Prostate gland (tissue), 2 donors: Measurements from ENCODE around the gene NIP7. TPM values are rescaled to one million over a fixed set of nuclear protein-coding genes. Genes with fewer than 3 reads are reported as not detected.
"Not testable (repeated sequence)": the region's sequence is repeated elsewhere in the genome, so short reads cannot be mapped to it uniquely, and the experiment has no call there.

Source experiments
- DNase-seq: peaks from one replicate; pipeline ENCODE4 v3.0.0-alpha.2; 2019; ENCODE audit warnings: low spot score
- H3K27ac ChIP-seq, 2 donors: fragments of 200-600 bp; sonication (generic); 2 replicates each; pipeline ENCODE4 v1.5.1; 2017 to 2019
- H3K27me3 ChIP-seq: fragments of 200-600 bp; sonication (generic); replicated peaks from 2 replicates; pipeline ENCODE4 v1.5.1; 2019; ENCODE audit not compliant: insufficient read depth
- H3K36me3 ChIP-seq, 2 donors: fragments of 200-600 bp; sonication (generic); 1 replicate in 1 of 2; 2 replicates in 1 of 2; pipeline versions ENCODE4 v1.5.1 to v1.8.1; 2017 to 2019
- H3K4me1 ChIP-seq: fragments of 200-600 bp; sonication (generic); replicated peaks from 2 replicates; pipeline ENCODE4 v1.5.1; 2019
- H3K4me3 ChIP-seq, 2 donors: fragments of 200-600 bp; sonication (generic); 2 replicates each; pipeline ENCODE4 v1.5.1; 2017 to 2019
- H3K9me3 ChIP-seq: fragments of 200-600 bp; sonication (generic); 2 replicates; pipeline ENCODE4 v1.5.1; 2017
- POLR2A ChIP-seq: fragments of 450-650 bp; IDR thresholded peaks from one replicate; pipeline ENCODE4 v1.6.1; 2016; ENCODE audit warnings: antibody characterized with exemption, mild to moderate bottlenecking
- POLR2AphosphoS5 ChIP-seq: sonication (generic); formaldehyde crosslinking; IDR thresholded peaks from one replicate; pipeline ENCODE4 v1.6.1; 2017; ENCODE audit warnings: antibody characterized with exemption
- WGBS: methylation state at CpG from one replicate; pipeline ENCODE4 v1.1.5; 2018; 5-methylcytosine and 5-hydroxymethylcytosine counted together
- intact Hi-C: fragments of 100-400 bp; cut with DNase I; formaldehyde crosslinking; loops from one replicate; pipeline ENCODE4 v1.14.2; 2022
- total RNA-seq, 2 donors: library from RNA; depleted of rRNA; stranded (reverse); fragments of >200 nt; gene quantifications; one replicate each; pipeline ENCODE4 v1.1.0, GENCODE V29; 2016
- TF ChIP-seq, protein P1 (sequence below), 4 experiments: fragments of 200-600 bp in 2 of 4; fragments of 450-650 bp in 2 of 4; sonication (generic) in 2 of 4; IDR thresholded peaks; 1 replicate in 3 of 4; 2 replicates in 1 of 4; pipeline ENCODE4 v1.5.1; 2016 to 2019; ENCODE audit warnings: antibody characterized with exemption in 4 of 4, mild to moderate bottlenecking in 2 of 4, moderate library complexity in 2 of 4

The NIP7 gene
- total RNA-seq, 2 donors from 2014 or later: 11.2 to 19.4 TPM

DNA sequence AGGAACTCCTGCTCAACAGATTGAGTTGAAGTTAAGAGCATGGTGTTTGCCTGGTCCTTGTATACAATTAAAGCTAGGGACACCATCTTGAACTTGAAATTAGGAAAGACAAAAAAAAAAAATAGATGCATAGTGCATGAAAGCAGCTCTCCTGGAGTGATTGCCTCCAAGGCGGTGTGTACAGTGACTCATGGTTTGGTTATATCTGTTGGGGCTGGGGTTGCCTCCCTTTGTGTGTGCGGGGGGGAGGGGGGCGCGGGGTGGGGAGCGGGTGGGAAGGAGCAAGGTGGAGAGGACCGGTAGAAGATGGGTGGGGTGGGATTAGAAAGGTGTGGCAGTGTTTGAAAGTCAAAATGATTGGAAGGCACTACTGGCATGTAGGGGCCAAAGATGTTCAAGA lies 8.7 kb downstream of the NIP7 start:
- 91% methylated on average over 6 of the region's 6 CpGs for WGBS
- H3K36me3 ChIP-seq: no peaks in the 10 kb centered on the region
- no peaks in the 10 kb centered on the region for H3K27me3 ChIP-seq
- TF ChIP-seq, protein P1, sequence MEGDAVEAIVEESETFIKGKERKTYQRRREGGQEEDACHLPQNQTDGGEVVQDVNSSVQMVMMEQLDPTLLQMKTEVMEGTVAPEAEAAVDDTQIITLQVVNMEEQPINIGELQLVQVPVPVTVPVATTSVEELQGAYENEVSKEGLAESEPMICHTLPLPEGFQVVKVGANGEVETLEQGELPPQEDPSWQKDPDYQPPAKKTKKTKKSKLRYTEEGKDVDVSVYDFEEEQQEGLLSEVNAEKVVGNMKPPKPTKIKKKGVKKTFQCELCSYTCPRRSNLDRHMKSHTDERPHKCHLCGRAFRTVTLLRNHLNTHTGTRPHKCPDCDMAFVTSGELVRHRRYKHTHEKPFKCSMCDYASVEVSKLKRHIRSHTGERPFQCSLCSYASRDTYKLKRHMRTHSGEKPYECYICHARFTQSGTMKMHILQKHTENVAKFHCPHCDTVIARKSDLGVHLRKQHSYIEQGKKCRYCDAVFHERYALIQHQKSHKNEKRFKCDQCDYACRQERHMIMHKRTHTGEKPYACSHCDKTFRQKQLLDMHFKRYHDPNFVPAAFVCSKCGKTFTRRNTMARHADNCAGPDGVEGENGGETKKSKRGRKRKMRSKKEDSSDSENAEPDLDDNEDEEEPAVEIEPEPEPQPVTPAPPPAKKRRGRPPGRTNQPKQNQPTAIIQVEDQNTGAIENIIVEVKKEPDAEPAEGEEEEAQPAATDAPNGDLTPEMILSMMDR (IDR thresholded peaks at IDR 0.05): no peak
- TF ChIP-seq POLR2A (no peak), POLR2AphosphoS5 (no peak)
- DNase-seq: no peak
- H3K4me3 ChIP-seq: no peak overlapping the region
- no peaks in the 10 kb centered on the region for H3K4me1 ChIP-seq
- no peaks in the 10 kb centered on the region for H3K9me3 ChIP-seq
- intact Hi-C loops: no loop called here
- H3K27ac ChIP-seq: no peak overlapping the region

DNA sequence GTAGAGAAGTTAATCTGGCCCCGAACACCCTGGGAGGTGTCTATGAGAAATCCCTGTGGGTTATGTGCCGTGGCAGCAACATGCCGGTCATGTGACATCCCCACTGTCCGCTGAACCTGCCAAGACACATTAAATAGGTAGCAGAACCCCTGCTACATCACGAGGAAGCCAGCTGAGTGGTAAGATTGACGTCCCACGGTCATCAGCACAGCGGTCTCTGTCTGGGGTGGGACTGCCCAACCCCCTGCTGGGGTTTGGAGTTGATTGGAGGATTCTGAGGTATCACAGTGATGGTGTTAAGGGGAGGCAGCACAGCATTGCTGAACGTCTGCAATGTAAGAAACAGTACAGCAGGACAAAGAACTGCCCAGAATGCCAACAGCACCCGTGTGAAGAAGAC lies 10.0 kb downstream of the NIP7 start:
- no peaks in the 10 kb centered on the region for H3K36me3 ChIP-seq
- no peaks in the 10 kb centered on the region for H3K9me3 ChIP-seq
- no peak overlapping the region for H3K27ac ChIP-seq
- no peaks in the 10 kb centered on the region for H3K27me3 ChIP-seq
- TF ChIP-seq POLR2AphosphoS5 (no peak), POLR2A (no peak)
- TF ChIP-seq, protein P1 (IDR thresholded peaks at IDR 0.05): no peak
- no peak overlapping the region for H3K4me3 ChIP-seq
- intact Hi-C loops: no loop called here
- WGBS: 88% methylated on average over 10 of the region's 10 CpGs
- no peak for DNase-seq
- no peaks in the 10 kb centered on the region for H3K4me1 ChIP-seq

DNA sequence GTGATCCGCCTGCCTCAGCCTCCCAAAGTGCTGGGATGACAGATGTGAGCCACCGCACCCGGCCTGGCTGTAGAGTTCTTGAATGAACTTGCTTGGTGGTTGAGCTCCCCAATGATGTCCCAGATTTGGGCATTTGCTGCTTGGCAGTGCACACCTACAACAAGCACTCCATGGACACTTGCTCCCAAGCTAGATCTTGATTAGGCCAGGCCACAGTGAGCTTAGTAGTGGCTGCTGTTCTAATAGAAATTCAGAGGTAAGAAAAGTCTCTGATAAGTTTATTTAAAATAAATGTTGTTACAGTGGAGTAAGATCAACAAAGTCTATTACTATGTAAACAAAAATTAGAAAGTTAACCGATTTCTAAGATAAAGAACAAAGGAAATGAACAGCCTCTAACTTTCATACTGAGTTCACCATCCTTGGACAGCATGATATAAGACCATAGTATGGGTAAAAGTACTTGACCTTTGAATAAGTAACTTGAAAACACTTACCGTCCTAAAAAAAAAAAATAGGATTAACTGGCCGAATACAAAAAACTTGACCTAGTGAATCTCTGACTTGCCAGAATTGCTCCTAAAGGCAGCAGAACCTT lies 11.1 kb downstream of the NIP7 start:
- Histone ChIP-seq H3K4me3 (no peak overlapping the region), H3K27ac (no peak overlapping the region), H3K4me1 (no peaks in the 10 kb centered on the region), H3K27me3 (no peaks in the 10 kb centered on the region), H3K9me3 (no peaks in the 10 kb centered on the region), H3K36me3 (peaks cover 0 to 4% of the 10 kb centered on the region in 2 donors)
- TF ChIP-seq POLR2A: no peak
- no peak for TF ChIP-seq POLR2AphosphoS5
- TF ChIP-seq, protein P1 (IDR thresholded peaks at IDR 0.05): no peak
- 62% methylated on average over 6 of the region's 6 CpGs for WGBS
- intact Hi-C loops: no loop called here
- no peak for DNase-seq

DNA sequence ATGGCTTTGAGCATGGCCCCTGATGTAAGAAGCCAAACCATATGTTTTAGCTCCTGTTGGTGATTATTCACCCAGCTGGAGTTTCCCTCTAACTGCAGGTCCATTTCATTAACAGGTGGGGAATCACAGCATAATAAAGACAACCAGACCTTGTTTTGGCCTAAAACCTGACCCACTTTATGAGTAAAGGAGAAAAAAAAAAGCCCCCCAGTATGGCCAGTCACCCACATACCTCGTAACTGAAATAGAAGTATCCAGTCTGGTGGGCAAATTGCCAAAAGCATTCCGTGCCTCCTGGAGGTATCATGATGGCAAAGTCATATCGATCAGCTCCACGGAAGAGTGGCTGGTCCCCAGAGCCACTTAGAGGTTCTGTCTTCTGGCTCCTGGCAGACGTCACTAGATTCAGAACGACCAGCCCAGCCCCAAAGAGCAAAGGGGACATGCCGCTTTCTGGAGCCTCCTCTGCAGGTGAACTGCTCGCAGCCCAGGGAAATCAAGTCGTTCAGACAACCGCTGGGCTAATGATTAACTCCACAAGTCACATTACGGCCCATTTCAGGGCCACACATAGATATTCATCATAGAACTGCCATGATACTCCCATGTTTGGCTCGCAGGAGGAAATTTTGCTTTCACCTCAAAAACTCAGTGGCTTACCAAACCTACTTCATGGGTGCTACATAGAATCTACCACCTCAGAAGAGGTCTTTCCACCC lies 11.9 kb downstream of the NIP7 start, which contains the start of gene TMED6:
TSS of gene TMED6 (minus strand) at position 478 of the 719 bp plus-strand sequence. CDS start at position 445, 33 bp downstream.
- Histone ChIP-seq H3K27me3 (no peaks in the 10 kb centered on the region), H3K4me1 (no peaks in the 10 kb centered on the region), H3K9me3 (no peaks in the 10 kb centered on the region), H3K27ac (no peak within 1 kb of the TSS), H3K4me3 (no peak within 1 kb of the TSS), H3K36me3 (peaks cover 0 to 4% of the 10 kb centered on the region in 2 donors)
- intact Hi-C loops: no loop called here
- TF ChIP-seq POLR2A: no peak
- TF ChIP-seq, protein P1 (IDR thresholded peaks at IDR 0.05): no peak
- no peak for TF ChIP-seq POLR2AphosphoS5
- no peak for DNase-seq
- WGBS: 63% methylated on average over 12 of the region's 12 CpGs

DNA sequence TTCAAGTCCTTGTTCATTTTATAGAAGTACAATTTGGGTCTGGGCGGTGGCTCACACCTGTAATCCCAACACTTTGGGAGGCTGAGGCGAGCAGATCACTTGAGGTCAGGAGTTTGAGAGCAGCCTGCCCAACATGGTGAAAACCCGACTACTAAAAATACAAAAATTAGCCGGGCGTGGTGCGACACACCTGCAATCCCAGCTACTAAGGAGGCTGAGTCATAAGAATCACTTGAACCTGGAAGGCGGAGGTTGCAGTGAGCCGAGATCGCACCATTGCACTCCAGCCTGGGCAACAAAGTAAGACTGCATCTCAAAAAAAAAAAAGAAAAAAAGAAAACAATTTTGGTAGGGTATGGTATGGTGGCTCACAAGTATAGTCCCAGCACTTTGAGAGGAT lies 20.5 kb downstream of the NIP7 start:
- H3K9me3 ChIP-seq, H3K4me1 ChIP-seq, DNase-seq, intact Hi-C loops, H3K27me3 ChIP-seq, H3K27ac ChIP-seq, H3K4me3 ChIP-seq, H3K36me3 ChIP-seq: not testable (repeated sequence)
- 95% methylated on average over 9 of the region's 9 CpGs for WGBS
